ENCODE data around the gene ZBTB1. TPM values are rescaled to one million over a fixed set of nuclear protein-coding genes. Genes with fewer than 3 reads are reported as not detected.

The ZBTB1 gene
- total and polyA plus RNA-seq, 9 of the 15 experiments (the other 6 are each of a cell fraction or from before 2014, with no cell fraction given), result 2.3 to 16.5 (median 9.0) TPM

DNA sequence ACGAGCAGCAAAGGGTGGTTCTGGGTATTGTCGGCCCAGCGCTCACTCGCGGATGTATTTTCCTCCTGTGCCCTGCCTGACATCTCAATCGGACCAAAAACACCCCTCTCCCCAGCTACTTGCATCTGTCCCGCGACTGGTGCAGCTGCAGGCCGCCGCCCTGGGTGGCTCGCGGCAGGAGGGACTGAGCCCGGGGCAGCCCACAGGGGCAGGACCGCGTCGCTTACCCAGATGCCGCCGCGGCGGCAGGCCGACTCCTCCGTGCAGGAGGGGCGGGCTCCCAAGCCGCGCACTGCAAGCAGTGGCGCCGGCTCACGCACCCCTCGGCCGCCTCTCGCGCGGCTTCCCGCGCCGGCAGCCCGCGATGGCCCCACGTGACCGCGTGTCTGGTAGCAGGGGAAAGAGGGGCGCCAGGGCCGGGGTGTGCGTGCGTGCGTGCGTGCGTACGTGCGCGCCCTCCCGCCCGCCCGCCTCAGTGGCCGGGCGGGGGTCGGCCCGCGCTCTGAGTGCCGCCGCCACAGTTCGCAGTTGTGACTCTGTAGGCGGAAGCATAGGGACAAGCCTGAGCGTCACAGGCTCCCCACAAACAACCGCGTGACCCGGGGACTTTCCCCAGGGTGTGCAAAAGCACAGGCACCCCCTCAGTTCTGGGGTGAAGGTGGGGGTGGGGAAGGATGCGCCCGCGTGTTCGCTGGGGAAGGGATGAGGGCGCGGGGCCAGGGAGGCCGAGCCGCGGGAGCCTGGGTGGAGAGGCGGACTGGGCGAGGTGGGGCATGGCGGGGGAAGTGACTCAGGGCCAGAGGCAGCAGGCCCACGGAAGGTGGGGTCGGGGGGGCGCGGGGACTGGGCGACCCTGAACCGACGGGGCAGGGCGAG lies 898 bp upstream of the ZBTB1 start, which contains the start of gene ZBTB25 (continued):
- peak in 1 of 2 experiments; percentile 15; a peak in 1 of 4 replicates for TF ChIP-seq UBTF (IDR thresholded peaks at IDR 0.05; ENCODE audit: borderline replicate concordance in 1 of 2, low read depth in 2 of 2, low read length in 2 of 2)
- no peak for TF ChIP-seq NFIX (CRISPR knock-in tag; IDR thresholded peaks at IDR 0.05; ENCODE audit: low read depth)
- no peak for TF ChIP-seq HDAC6 (IDR thresholded peaks at IDR 0.05; ENCODE audit: low read depth, low read length)
- peak in 2 of 3 experiments; percentile 48 to 72 for TF ChIP-seq YY1 (IDR thresholded peaks at IDR 0.05; ENCODE audit: borderline replicate concordance in 1 of 3, control insufficient read depth in 1 of 3, extremely low read depth in 1 of 3, insufficient read depth in 3 of 3, insufficient read length in 1 of 3, insufficient replicate concordance in 2 of 3, low read depth in 1 of 3, low read length in 2 of 3)
- TF ChIP-seq ZFX (CRISPR knock-in tag; IDR thresholded peaks at IDR 0.05), result peak; percentile 69
- TF ChIP-seq MEF2D (tag; conservative IDR thresholded peaks at IDR 0.05; ENCODE audit: low read depth), result no peak
- TF ChIP-seq MGA (IDR thresholded peaks at IDR 0.05), result peak; percentile 53; the same call in 1 of the 2 replicates
- no peak for TF ChIP-seq CREBBP (IDR thresholded peaks at IDR 0.05; ENCODE audit: low read depth, low read length)
- TF ChIP-seq, protein P1, sequence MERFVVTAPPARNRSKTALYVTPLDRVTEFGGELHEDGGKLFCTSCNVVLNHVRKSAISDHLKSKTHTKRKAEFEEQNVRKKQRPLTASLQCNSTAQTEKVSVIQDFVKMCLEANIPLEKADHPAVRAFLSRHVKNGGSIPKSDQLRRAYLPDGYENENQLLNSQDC (CRISPR knock-in tag; IDR thresholded peaks at IDR 0.05), result peak; percentile 11; the same call in 1 of the 2 replicates
